ENCODE results near the gene ST13.
"Not testable (repeated sequence)": the region's sequence is repeated elsewhere in the genome, so short reads cannot be mapped to it uniquely, and the experiment has no call there.

Gene ST13

DNA sequence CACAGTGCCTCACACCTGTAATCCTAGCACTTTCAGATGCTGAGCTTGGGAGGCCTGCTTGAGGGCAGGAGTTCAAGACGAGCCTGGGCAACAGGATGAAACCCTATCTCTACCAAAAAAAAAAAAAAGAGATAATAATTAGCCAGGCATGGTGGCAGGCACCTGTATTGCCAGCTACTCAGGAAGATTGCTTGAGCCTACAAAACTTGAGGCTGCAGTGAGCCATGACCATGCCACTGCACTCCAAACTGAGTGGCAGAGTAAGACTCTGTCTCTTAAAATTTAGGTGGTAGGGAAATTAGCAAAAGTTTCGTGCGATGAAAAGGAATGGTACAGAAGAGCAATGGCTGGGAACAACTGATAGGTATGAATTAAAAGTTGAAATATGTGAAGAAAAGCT lies 18.0 kb downstream of the ST13 start:
- DNase-seq (ENCODE audit: low spot score): no peak

- DNase-seq (ENCODE audit: low spot score): no peak
Measured at GRCh38 chr22:40834619-40835018, 21.8 kb downstream of the ST13 start.

DNA sequence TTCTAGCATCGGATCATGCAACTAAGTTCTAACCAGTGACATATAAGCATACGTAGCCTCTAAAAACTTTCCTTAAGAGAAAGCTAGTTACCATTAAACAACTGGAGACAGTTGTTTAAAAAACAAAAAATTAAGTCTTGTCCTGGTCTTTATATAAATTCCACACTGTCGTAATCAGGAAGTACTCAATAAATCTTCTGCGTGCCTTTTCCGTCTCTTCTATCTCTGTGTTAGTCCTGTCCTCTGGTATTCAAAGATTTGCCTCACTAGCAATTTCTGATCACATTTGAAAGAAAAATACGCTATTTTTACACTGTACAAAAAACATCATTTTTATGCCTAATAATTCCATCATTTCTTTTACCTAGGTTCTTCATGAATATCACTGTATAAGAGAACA lies 27.3 kb downstream of the ST13 start:
- DNase-seq (ENCODE audit: low spot score): no peak

DNA sequence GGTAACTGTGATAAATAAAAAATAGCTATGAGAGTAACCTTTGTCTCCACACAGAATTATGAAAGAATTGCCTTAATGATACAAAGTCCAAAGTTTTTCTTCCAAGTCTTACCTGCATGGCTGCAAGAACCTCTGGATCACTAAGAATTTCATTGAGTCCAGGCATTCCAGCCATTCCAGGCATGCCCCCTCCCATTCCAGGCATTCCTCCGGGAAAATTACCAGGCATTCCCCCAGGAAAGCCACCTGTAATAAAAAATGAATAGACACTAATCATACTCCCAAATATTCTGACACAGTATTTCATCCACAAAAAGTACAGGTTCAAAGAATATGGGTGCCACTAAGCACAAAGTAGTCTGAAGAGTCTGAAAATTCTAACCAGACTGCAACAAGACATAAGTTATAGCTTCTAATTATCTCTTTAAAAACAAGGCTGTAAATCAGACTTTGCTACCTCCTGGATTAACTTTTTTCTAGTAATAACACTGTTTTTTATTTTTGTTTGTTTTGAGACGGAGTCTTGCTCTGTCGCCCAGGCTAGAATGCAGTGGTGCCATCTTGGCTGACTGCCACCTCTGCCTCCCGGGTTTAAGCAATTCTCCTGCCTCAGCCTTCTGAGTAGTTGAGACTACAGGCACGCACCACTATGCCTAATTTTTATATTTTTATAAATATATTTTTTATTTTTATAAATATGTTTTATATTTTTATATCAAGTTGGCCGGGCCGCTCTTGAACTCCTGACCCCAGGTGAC lies 29.3 kb downstream of the ST13 start:
- no peak for DNase-seq (ENCODE audit: low spot score)

- not testable (repeated sequence) for DNase-seq (ENCODE audit: low spot score)
Measured at GRCh38 chr22:40826292-40826691, 30.1 kb downstream of the ST13 start.

- no peak for DNase-seq (ENCODE audit: low spot score)
Measured at GRCh38 chr22:40823426-40823825, 33.0 kb downstream of the ST13 start.

GRCh38 chr22:40819599-40820140 lies 36.8 kb downstream of the ST13 start:
- DNase-seq (ENCODE audit: low spot score): peak; percentile 16

DNA sequence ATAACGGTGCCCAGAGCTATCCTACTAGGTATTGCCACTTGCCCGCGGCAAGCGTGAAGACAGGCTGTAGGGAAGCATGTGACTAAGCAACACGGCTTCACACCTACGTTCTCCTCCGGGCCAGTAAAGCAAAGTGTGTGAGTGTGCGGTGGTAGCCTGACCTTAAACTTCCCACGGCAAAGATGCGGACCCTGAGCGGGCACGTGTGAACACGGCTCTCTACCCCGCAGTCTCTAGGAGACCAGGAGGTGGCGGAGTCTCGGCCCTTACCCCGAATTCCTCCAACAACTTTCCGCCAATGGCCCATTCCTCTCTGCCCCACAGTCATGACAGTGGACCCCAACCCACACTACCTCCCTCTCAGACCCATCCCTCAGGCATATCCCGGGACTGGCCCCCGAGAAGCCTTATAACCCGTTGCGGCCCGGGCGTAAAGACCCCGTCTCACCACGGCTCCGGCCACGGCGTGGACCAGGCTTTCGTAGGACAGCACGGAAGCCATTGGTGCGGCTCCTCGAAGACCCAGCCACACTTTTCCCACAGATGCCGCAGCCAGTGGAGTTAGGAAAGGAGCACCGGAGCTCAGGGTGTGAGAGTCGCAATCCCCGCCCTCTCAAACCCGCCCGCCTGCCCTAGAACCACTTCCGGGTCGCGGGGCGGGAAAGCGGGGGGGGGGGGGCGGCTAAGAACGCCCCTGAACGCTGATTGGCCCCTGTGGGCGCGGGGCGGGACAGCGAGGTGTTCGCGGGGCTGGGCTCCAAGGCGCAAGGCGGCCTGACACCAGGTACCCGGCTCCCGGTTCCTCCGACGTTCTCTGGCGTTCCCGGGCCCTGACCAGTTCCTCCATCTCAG lies 37.5 kb downstream of the ST13 start, which contains the start of gene SLC25A17:
SLC25A17 (minus strand) TSS at position 600 of the 852 bp plus-strand sequence; CDS start at position 502, 98 bp downstream.
- peak; percentile 98 for DNase-seq (ENCODE audit: low spot score)

DNA sequence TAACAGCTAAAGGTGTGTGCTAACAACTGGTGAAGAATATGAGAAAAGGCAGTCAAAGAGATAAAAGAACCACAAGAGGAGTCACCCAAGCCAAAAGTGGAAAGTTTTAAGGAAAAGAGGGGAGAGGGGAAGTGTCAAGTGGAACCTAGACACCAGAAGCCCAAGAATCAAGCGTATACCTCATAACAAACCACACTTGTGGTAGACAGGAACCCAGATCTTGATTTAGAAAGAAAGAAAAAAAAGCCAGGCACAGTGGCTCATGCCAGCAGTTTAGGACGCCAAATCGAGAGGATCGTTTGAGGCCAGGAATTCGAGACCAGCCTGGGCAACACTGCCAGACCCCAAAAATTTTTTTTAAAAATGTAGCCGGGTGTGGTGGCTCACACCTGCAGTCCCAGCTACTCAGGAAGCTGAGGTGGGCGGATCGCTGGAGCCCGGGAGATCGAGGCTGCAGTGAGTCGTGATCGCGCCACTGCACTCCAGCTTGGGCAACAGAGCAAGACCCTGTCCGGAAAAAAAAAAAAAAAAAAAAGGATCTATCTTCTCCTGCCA lies 38.2 kb downstream of the ST13 start:
- DNase-seq (ENCODE audit: low spot score): peak; percentile 7

DNA sequence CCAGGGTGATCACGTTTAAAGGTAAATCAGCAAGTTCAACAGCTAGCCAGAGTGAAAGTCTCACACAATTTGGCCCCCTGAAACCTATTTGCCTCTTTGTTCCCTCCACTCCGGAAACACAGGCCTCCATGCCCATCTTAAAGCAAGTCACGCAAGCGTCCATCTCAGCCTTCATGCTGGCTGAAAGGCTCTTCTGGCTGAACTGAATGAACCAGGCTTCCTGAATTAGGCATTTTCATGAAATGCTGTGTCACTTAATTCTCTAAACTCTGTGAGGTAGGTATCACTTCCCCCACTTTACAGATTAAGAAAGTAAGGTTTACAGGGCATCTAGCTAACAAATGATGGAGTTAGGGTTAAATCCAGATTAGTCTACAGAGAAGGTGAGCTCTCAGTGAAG lies 38.7 kb downstream of the ST13 start:
- peak; percentile 26 for DNase-seq (ENCODE audit: low spot score)

GRCh38 chr22:40813912-40814315 lies 42.5 kb downstream of the ST13 start:
- no peak for DNase-seq (ENCODE audit: low spot score)

- no peak for DNase-seq (ENCODE audit: low spot score)
Measured at GRCh38 chr22:40808018-40808841, 48.2 kb downstream of the ST13 start.

GRCh38 chr22:40806711-40807110 lies 49.7 kb downstream of the ST13 start:
- DNase-seq (ENCODE audit: low spot score): no peak

DNA sequence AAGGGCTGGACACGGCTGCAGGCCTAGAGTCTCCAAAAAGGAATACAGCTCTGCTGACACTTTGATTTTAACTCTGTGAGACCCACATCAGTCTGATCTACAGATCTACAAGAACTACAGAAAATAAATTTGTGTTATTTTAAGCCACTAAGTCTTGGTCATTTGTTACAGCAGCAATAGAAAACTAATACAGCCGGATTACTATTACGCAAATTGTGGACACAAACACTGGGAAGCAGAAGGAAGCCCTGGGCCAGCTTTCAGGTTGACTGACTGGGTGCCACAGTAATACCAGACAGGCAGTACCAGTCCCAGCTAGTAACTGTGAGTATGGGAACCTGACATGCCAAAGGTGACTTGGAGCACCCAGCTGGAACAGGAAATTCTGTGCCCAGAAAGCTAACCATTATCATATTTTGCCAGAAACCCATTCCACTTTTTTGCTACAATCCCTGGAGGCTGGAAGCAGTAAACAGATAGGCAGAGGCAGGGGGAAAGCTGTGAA lies 50.7 kb downstream of the ST13 start:
- DNase-seq (ENCODE audit: low spot score): no peak

DNA sequence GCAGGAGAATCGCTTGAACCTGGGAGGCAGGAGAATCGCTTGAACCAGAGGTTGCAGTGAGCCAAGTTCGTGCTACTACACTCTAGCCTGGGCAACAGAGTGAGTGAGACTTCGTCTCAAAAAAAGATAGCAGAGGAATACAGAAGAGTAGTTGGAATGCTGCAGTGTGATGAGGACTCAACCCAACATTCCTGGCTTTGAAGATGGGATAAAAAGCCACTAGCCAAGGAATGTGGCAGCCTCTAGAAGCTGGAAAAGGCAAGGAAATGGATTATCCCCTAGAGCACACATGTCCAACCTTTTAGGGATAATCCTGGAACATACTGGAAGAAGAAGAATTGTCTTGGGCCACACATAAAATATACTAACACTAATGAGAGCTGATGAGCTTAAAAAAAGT lies 51.2 kb downstream of the ST13 start:
- no peak for DNase-seq (ENCODE audit: low spot score)

DNA sequence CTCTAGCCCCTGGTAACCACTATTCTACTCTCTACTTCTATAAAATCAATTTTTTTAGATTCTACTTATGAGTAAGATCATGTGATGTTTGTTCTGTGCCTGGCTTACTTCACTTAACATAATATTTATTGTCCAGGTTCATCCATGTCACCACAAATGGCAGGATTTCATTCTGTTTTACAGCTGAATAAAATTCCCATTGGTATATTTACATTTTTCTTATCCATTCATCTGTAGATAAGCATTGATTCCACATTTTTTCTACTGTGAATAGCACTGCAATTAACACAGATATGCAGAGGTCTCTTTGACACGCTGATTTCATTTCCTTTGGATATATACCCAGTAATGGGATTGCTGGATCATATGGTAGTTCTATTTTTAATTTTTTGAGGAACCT lies 53.1 kb downstream of the ST13 start:
- DNase-seq (ENCODE audit: low spot score): no peak

DNA sequence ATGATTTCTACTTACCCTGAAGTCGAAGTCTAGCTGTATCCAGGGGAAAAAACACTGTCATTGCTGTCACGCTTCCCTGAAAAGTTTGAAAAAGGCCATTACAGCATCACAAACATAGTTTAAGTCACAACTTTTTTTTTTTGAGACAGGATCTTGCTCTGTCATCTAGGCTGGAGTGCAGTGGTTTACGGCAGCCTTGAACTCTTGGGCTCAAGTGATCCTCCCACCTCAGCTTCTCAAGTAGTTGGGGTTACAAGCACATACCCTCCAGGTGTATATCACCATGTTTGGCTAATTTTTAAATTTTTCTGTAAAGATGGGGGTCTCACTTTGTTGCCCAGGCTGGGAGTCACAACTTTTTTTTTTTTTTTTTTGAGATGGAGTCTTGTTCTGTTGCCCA lies 57.4 kb downstream of the ST13 start:
- DNase-seq (ENCODE audit: low spot score): no peak

- no peak for DNase-seq (ENCODE audit: low spot score)
Measured at GRCh38 chr22:40797427-40797826, 59.0 kb downstream of the ST13 start.

DNA sequence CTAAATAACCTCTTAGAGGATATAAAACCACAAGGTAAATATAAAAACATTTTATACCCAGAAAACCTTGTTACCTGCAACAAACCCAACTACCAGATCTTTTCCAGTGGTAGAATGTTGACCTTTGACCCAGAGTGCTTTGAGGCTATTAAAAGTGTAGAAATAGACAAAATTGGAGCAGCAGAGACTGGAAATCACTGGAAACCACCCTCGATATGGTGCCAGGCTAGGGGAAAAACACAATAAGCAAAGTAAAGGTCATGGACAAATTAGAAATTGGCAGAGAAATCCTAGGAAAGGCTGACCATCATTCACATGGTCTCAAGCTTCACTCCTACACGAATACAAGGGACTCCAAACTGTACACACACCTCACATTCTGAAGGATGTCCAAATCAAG lies 64.0 kb downstream of the ST13 start:
- no peak for DNase-seq (ENCODE audit: low spot score)

DNA sequence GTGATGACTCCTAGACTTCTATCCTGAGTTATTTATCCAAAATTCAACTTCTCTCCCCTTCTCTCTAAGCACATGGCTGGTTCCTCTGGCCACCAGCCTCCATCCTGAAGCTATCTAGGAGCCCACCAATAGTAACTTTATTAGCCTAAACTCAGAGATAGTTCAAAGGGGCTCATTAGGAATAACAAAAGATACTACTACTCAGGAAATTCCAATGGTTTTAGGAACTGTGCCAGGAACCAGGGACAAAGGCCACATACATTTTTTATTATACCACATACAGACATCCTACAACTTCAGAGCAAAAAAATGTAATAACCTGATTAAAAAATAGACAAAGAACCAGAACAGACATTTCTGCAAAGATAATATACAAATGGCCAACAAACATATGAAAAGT lies 65.2 kb downstream of the ST13 start:
- no peak for DNase-seq (ENCODE audit: low spot score)

DNA sequence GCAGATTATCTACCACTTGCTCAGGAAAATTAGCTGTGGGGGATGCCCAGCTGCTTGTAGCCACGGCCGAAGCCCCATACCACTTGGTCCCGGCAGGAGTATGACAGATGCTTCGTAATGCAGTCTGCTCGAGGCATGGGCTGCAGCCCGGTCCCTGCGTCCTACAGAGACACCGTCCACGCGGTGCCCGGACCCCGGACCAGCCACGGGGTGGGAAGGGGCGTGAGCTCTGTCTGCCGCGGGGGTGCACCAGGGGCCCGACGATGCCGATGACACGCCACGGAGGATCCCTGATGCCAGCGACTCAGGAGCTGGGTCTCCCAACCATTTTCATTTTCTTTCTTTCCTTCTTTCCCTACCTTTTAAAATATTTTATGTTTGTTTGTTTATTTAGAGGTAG lies 67.3 kb downstream of the ST13 start:
- no peak for DNase-seq (ENCODE audit: low spot score)

DNA sequence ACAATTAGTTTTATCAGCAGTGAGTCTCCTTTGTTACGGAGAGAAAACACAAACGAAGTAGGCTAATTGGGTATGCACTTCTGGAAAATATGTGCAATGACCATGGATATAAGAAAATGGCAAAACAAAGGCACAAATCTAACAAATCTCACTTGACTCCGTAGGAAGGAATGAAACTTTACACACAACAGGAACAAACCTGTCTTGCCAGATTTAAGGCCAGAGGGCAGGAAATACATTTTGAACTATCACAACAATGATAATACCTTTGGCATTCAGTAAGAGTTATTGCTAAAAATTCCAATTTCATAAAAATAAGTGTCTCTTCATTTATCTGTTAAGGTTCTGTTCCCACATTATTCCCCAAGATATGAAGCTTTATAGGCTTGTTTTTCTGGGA lies 73.9 kb downstream of the ST13 start:
- no peak for DNase-seq (ENCODE audit: low spot score)

Measured in germinal center (tissue), 1 donor.